IPS-NIHi7 (cell line): ENCODE results near the gene PABPN1L.
A peak's percentile ranks its signal among the peaks of the same experiment; 100 is the strongest.

Experiments
- DNase-seq: peaks from one replicate; pipeline ENCODE4 v3.0.0; 2012; ENCODE audit warnings: mixed read lengths; ENCODE audit errors: extremely low spot score

PABPN1L gene

GRCh38 chr16:88868974-88869672 is 2.7 kb upstream of the PABPN1L start:
- DNase-seq = no peak

GRCh38 chr16:88867581-88868246 is 1.3 kb upstream of the PABPN1L start:
- DNase-seq = no peak

DNA sequence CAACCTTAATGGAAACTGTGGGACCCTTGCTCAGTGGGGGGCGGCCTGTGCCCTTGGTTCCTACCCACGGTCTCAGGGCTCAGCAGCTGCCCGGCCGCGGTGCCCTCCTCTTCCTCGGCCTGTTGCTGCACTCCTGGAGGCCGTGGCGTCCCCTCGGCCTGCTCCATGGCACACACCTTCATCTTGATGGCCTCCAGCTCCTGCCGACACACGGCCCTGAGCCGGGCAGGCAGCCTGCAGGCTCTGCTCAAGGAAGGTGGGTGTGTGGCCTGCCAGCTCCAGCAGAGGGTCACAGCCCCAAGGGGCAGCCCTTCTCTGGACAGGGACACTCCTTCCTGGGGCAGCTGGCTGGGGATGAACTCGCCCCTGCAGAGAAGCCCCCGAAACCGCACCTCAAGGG is 718 bp downstream of the PABPN1L start:
- no peak for DNase-seq

DNA sequence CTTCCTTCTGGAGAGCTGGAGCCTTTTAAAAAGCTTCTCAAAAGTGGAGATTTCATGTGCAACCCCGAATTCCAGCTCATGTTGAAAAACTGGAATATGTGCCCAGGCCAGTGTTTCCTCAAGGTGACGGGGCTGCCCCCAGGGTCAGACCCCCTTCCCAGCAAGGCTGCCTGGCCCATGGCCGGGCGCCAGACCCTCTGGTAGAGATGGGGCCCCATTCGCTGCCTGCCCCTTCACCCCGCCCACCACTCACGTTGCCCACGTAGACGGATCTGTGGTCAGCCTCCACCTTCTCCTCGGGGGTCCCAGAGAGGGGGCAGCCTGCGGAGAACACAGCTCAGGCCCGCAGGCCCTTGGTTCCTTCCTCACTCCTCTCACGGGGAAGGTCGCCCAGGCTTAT is 1.1 kb downstream of the PABPN1L start:
- DNase-seq = no peak

- DNase-seq = no peak
Observed at GRCh38 chr16:88864521-88864920, 1.9 kb downstream of the PABPN1L start.

- no peak for DNase-seq
Observed at GRCh38 chr16:88864099-88864498, 2.4 kb downstream of the PABPN1L start.

DNA sequence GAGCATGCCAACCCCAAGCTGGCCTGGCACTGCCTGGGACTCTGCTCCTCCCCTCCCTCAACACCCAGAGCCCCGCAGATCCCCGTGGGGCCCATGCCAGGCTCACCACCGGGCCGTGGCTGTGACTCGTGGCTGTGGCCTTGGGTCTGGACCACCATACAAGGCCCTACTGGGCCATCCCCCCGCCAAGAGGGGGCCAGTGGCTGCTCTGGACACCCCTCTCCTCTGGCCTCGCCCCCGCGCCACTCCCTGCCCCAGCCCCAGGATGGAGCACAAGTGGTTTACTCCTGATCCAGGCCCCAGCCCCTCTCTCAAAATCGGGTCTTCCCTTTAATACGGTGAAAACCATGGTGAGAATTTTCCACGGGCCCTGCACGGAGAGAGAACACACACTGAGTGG is 3.0 kb downstream of the PABPN1L start:
- DNase-seq = no peak

DNA sequence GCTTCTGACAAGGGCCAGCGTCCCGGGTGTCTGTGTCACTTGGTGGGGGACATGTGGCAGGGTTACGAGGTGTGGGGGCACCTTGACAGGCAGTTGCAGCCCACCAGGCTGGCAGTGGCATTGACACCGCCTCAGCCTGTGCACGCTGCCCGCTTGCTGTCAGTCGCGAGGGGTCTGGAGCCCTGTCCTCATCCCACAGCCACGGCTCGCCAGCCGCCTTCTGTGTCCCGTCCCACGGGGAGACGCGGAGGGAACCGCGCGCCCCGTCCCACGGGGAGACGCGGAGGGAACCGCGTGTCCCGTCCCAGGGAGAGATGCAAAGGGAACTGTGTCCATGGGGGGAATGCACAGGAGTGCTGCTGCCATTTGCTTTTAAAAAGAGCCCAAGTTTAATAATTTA is 3.5 kb downstream of the PABPN1L start:
- no peak for DNase-seq

- no peak for DNase-seq
Observed at GRCh38 chr16:88861359-88861758, 5.1 kb downstream of the PABPN1L start.

GRCh38 chr16:88859381-88860091 is 6.9 kb downstream of the PABPN1L start:
- DNase-seq = no peak

DNA sequence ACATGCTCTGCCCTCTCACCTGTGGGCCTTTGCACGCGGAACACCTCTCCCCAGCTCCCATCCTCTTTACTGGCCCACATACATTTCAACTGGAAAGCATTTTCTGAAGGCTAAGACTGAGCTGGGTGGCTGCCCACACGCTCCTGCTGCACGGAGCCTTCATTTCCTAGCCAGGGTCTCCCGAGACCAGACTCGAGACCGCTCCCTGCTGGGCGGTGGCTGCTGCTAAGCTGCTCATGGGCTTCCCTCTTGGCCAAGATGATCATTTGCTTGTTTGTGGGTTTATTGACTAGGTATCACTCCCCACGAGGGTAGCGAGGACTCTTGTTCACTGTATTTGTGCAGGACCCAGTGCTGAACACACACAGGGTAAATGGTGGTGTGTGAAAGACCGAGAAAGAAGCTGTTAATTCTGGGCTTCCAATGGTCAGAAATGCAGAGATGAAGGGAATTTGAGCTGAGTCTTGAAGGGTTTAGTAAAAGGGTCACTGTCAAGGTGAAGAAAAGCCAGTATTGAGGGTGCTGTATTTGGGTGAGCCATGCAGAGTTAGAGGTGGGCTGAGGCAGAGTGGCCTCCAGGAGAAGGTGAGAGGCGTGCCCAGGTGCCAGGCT is 8.6 kb downstream of the PABPN1L start:
- peak; percentile 92 for DNase-seq

- DNase-seq = peak; percentile 100
Observed at GRCh38 chr16:88856828-88857727, 9.4 kb downstream of the PABPN1L start, which contains the start of the genes GALNS and TRAPPC2L. Gene GALNS (minus strand): TSS chr16:88856947. CDS start chr16:88856877, 70 bp downstream. Gene TRAPPC2L (plus strand): TSS chr16:88857127. CDS start chr16:88857151, 24 bp downstream.

GRCh38 chr16:88856122-88856827 is 10.2 kb downstream of the PABPN1L start:
- DNase-seq = peak; percentile 60

- DNase-seq = no peak
Observed at GRCh38 chr16:88855736-88856121, 10.7 kb downstream of the PABPN1L start.

DNA sequence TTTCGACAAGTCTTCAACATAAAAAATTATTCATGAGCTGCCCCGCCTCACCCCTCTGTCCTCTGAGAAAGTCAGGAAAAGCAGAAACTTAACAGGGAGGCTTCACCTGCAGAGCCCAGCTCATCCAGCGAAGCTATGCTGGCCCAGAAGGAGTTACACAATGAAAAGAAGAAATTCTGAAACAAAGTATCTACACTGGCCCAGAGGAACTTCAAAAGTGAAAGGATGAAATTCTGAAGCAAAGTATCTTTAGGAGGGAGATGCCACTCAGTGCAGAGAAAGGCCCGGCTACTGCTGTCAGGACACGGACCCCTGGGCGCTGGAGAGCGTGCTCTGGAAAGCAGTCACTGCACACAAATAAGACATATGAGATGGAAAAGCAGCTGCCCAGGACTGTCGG is 11.3 kb downstream of the PABPN1L start:
- no peak for DNase-seq

DNA sequence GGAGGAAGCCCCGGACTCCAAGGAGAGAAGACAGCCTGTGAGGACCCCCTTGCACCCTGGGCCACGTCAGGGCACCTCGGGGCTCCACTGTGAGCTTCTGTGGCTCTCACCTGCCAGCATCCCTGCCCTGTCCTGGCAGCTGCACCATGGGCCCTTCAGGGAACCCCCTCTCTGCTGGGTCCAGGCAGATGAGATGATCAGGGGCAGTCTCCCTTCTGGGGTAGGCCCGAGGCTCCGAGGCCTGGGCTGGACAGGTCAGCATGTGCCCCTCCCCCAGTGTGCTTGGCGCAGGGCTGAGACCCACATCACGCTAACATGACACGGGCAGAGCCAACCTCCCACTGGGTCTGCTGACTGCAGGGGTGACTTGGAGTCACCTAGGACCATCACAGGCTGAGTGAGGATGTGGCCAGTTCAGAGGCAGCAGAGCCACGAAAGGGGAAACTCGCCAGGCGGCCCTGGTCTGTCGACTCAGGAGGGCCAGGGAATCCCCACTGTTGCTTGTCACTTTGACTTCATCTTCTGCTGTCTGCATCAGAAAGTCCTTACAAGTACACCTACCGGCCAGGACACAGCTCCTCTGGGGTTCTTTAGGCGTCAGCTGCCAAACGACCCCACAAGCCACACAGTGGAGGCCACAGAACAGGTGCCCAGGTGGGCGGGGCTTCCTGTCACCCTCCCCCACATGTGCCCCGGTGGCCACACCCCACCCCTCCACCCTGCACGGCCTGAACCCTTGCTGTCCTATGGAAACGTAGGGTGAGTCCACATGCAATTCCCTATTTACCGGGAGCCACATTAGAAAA is 12.0 kb downstream of the PABPN1L start:
- no peak for DNase-seq

- DNase-seq = no peak
Observed at GRCh38 chr16:88853325-88853941, 13.0 kb downstream of the PABPN1L start.

DNA sequence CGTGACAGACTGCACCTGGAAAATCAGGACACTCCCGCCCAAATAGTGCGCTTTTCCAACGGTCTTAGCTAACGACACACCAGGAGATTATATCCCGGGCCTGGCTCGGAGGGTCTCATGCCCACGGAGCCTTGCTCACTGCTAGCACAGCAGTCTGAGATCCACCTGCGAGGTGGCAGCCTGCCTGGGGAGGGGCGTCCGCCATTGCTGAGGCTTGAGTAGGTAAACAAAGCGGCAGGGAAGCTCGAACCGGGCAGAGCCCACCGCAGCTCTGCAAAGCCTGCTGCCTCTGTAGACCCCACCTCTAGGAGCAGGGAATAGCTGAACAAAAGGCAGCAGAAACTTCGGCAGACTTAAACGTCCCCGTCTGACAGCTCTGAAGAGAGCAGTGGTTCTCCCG is 14.8 kb downstream of the PABPN1L start:
- no peak for DNase-seq

GRCh38 chr16:88850531-88851199 is 15.8 kb downstream of the PABPN1L start:
- no peak for DNase-seq
